ENCODE measurements around the gene FGR. TPM values are rescaled to one million over a fixed set of nuclear protein-coding genes. Genes with fewer than 3 reads are reported as not detected.
"Not testable (repeated sequence)": the region's sequence is repeated elsewhere in the genome, so short reads cannot be mapped to it uniquely, and the experiment has no call there.

The FGR gene
- total and polyA plus RNA-seq, 2 of the 13 experiments (the other 11 are each of a cell fraction or from before 2014, with no cell fraction given) = not detected

DNA sequence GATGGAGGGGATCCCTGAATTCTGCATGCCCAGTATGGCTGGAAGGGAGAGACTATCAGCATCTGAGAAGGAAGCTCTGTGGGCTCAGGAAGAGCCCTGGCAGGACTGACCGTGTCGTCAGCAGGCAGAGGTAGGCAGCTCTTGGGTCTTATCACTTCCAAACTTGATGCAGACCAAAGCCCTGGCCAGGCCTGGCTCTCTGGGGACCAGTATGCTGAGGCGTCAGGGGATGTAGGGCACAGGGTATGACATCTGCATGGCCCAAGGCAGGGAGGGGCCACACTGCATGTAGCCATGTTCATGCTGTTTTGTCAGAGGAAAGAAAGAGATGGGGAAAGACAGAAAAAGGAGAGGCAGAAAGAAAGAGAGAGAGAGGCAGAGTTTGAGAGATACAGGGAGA is 6.3 kb downstream of the FGR start:
- H3K27me3 ChIP-seq (ENCODE audit: control insufficient read depth in 1 of 2, insufficient read depth in 2 of 2, low read length in 2 of 2) = peaks cover 2 to 29% of the 10 kb centered on the region in 2 experiments; a peak in 3 of 5 replicates
- no peaks in the 10 kb centered on the region for H4K20me1 ChIP-seq (ENCODE audit: insufficient read depth, low read length)
- peaks cover 27% of the 10 kb centered on the region for H3K4me1 ChIP-seq (ENCODE audit: insufficient read depth, low read length)
- intact Hi-C loops (cut with micrococcal nuclease; ENCODE audit: unreplicated experiment) (no loop called here), in situ Hi-C loops (cut with HindIII; ENCODE audit: extremely low pct_ligation_motif_present, low pct_unique_long_range_greater_than_20kb) (no loop called here)
- H3K4me3 ChIP-seq (replicated peaks in 1 of 3; ENCODE audit: insufficient read depth in 1 of 3, low read depth in 2 of 3, low read length in 3 of 3) = no peak overlapping the region
- ChIA-PET POLR2A (no interaction called here), CTCF (ENCODE audit: low intra/inter-chr PET ratio, low total read pairs) (no interaction called here)
- no peaks in the 10 kb centered on the region for H3K36me3 ChIP-seq (replicated peaks in 1 of 2; ENCODE audit: control insufficient read depth in 1 of 2, insufficient read depth in 2 of 2, low read length in 2 of 2)
- no peak overlapping the region for H3K4me2 ChIP-seq (ENCODE audit: low read depth, low read length)
- H3K27ac ChIP-seq (ENCODE audit: extremely low read length, insufficient read depth, low read length) = no peak overlapping the region
- H3K9me3 ChIP-seq (ENCODE audit: low read length) = no peaks in the 10 kb centered on the region
- WGBS (ENCODE audit: low lambda C conversion rate) = 5% methylated on average over 3 of the region's 3 CpGs
- H3K9ac ChIP-seq (ENCODE audit: insufficient read depth, low read depth, low read length) = no peak overlapping the region
- TF ChIP-seq ZNF30 (CRISPR knock-in tag; IDR thresholded peaks at IDR 0.05) = no peak
- TF ChIP-seq, protein P1, sequence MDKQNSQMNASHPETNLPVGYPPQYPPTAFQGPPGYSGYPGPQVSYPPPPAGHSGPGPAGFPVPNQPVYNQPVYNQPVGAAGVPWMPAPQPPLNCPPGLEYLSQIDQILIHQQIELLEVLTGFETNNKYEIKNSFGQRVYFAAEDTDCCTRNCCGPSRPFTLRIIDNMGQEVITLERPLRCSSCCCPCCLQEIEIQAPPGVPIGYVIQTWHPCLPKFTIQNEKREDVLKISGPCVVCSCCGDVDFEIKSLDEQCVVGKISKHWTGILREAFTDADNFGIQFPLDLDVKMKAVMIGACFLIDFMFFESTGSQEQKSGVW (CRISPR knock-in tag; IDR thresholded peaks at IDR 0.05; ENCODE audit: borderline replicate concordance) = no peak
- no peak for TF ChIP-seq CENPT (CRISPR knock-in tag; IDR thresholded peaks at IDR 0.05; ENCODE audit: low read depth)
- TF ChIP-seq, protein P2, sequence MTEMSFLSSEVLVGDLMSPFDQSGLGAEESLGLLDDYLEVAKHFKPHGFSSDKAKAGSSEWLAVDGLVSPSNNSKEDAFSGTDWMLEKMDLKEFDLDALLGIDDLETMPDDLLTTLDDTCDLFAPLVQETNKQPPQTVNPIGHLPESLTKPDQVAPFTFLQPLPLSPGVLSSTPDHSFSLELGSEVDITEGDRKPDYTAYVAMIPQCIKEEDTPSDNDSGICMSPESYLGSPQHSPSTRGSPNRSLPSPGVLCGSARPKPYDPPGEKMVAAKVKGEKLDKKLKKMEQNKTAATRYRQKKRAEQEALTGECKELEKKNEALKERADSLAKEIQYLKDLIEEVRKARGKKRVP (CRISPR knock-in tag; IDR thresholded peaks at IDR 0.05) = no peak
- TF ChIP-seq PLRG1 (conservative IDR thresholded peaks at IDR 0.05) = no peak
- TF ChIP-seq RARA (CRISPR knock-in tag; IDR thresholded peaks at IDR 0.05) = no peak
- TF ChIP-seq GFI1 (CRISPR knock-in tag; IDR thresholded peaks at IDR 0.05; ENCODE audit: borderline replicate concordance) = no peak
- no peak for TF ChIP-seq SP140L (CRISPR knock-in tag; IDR thresholded peaks at IDR 0.05; ENCODE audit: borderline replicate concordance)
- no peak for TF ChIP-seq REPIN1 (CRISPR knock-in tag; IDR thresholded peaks at IDR 0.05; ENCODE audit: borderline replicate concordance, low read depth)
- FAIRE-seq = no peak
- no peak for DNase-seq (ENCODE audit: low spot score)
- no peak overlapping the region for H2AFZ ChIP-seq (ENCODE audit: low read length)
- ATAC-seq = no peak
- H3K79me2 ChIP-seq (ENCODE audit: insufficient read depth, low read length) = no peaks in the 10 kb centered on the region
- BruUV-seq (replicated peaks) = no TSS peak

DNA sequence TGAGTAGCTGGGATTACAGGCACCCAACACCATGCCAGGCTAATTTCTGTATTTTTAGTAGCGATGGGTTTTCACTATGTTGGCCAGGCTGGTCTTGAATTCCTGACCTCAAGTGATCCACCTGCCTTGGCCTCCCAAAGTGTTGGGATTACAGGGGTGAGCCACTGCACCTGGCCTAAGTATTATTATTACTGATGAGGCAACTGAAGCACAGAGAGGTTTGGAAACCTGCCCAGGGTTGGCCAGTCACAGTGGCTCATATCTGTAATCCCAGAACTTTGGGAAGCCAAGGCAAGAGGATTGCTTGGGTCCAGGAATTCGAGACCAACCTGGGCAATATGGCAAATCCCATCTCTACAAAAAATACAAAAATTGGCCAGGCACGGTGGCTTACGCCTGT is 7.3 kb downstream of the FGR start:
- not testable (repeated sequence) for FAIRE-seq

More for the DNA sequence above, 7.3 kb downstream of the FGR start:
- H3K79me2 ChIP-seq (ENCODE audit: insufficient read depth, low read length); H3K9me3 ChIP-seq (ENCODE audit: low read length); BruUV-seq (replicated peaks); intact Hi-C loops (cut with micrococcal nuclease; ENCODE audit: unreplicated experiment); CTCF ChIA-PET (ENCODE audit: low intra/inter-chr PET ratio, low total read pairs); H4K20me1 ChIP-seq (ENCODE audit: insufficient read depth, low read length); H3K4me3 ChIP-seq (replicated peaks in 1 of 3; ENCODE audit: insufficient read depth in 1 of 3, low read depth in 2 of 3, low read length in 3 of 3); H2AFZ ChIP-seq (ENCODE audit: low read length); H3K36me3 ChIP-seq (replicated peaks in 1 of 2; ENCODE audit: control insufficient read depth in 1 of 2, insufficient read depth in 2 of 2, low read length in 2 of 2); H3K9ac ChIP-seq (ENCODE audit: insufficient read depth, low read depth, low read length); H3K4me2 ChIP-seq (ENCODE audit: low read depth, low read length); in situ Hi-C loops (cut with HindIII; ENCODE audit: extremely low pct_ligation_motif_present, low pct_unique_long_range_greater_than_20kb); ATAC-seq; DNase-seq (ENCODE audit: low spot score); POLR2A ChIA-PET; H3K27ac ChIP-seq (ENCODE audit: extremely low read length, insufficient read depth, low read length): not testable (repeated sequence)
- WGBS (ENCODE audit: low lambda C conversion rate) = 47% methylated on average over 4 of the region's 4 CpGs
- Histone ChIP-seq H3K27me3 (ENCODE audit: control insufficient read depth in 1 of 2, insufficient read depth in 2 of 2, low read length in 2 of 2) (peaks cover 0 to 27% of the 10 kb centered on the region in 2 experiments; a peak in 2 of 5 replicates), H3K4me1 (ENCODE audit: insufficient read depth, low read length) (peaks cover 27% of the 10 kb centered on the region)
